Measurements from ENCODE around the gene RBM48.
A peak's percentile ranks its signal among the peaks of the same experiment; 100 is the strongest.

Gene RBM48

GRCh38 chr7:92560602-92561001, 32.0 kb downstream of the RBM48 start:
- TF ChIP-seq POLR2A (IDR thresholded peaks at IDR 0.05; ENCODE audit: low read depth, low read length), result no peak
- peak; percentile 20 for FAIRE-seq
- no peak for DNase-seq (ENCODE audit: insufficient read length, low spot score)

GRCh38 chr7:92563345-92563744, 34.8 kb downstream of the RBM48 start:
- FAIRE-seq (no peak), DNase-seq (ENCODE audit: insufficient read length, low spot score) (no peak)
- TF ChIP-seq POLR2A (IDR thresholded peaks at IDR 0.05; ENCODE audit: low read depth, low read length), result no peak

GRCh38 chr7:92567460-92567859, 38.9 kb downstream of the RBM48 start:
- DNase-seq (ENCODE audit: insufficient read length, low spot score) (peak; percentile 23), FAIRE-seq (peak; percentile 93)
- no peak for TF ChIP-seq POLR2A (IDR thresholded peaks at IDR 0.05; ENCODE audit: low read depth, low read length)

GRCh38 chr7:92569137-92569536, 40.5 kb downstream of the RBM48 start:
- no peak for DNase-seq (ENCODE audit: insufficient read length, low spot score)
- TF ChIP-seq POLR2A (IDR thresholded peaks at IDR 0.05; ENCODE audit: low read depth, low read length), result no peak
- no peak for FAIRE-seq

GRCh38 chr7:92576296-92576695, 47.7 kb downstream of the RBM48 start:
- no peak for DNase-seq (ENCODE audit: insufficient read length, low spot score)
- peak; percentile 20 for FAIRE-seq
- no peak for TF ChIP-seq POLR2A (IDR thresholded peaks at IDR 0.05; ENCODE audit: low read depth, low read length)

GRCh38 chr7:92582948-92583347, 54.4 kb downstream of the RBM48 start:
- FAIRE-seq, result no peak
- no peak for DNase-seq (ENCODE audit: insufficient read length, low spot score)
- TF ChIP-seq POLR2A (IDR thresholded peaks at IDR 0.05; ENCODE audit: low read depth, low read length), result no peak

- FAIRE-seq (no peak), DNase-seq (ENCODE audit: insufficient read length, low spot score) (no peak)
- TF ChIP-seq POLR2A (IDR thresholded peaks at IDR 0.05; ENCODE audit: low read depth, low read length), result no peak
Measured at GRCh38 chr7:92584953-92585352, 56.4 kb downstream of the RBM48 start.

GRCh38 chr7:92586403-92586802, 57.8 kb downstream of the RBM48 start:
- FAIRE-seq (no peak), DNase-seq (ENCODE audit: insufficient read length, low spot score) (no peak)
- no peak for TF ChIP-seq POLR2A (IDR thresholded peaks at IDR 0.05; ENCODE audit: low read depth, low read length)

GRCh38 chr7:92586841-92587240, 58.2 kb downstream of the RBM48 start:
- no peak for TF ChIP-seq POLR2A (IDR thresholded peaks at IDR 0.05; ENCODE audit: low read depth, low read length)
- FAIRE-seq (no peak), DNase-seq (ENCODE audit: insufficient read length, low spot score) (no peak)
